Omental fat pad (tissue), 4 donors: ENCODE results near the gene HAND1. TPM values are rescaled to one million over a fixed set of nuclear protein-coding genes. Genes with fewer than 3 reads are reported as not detected.
A peak's percentile ranks its signal among the peaks of the same experiment; 100 is the strongest.

Experiments
- ATAC-seq: fragments of 150-250 bp; one replicate; pipeline ENCODE4 v1.9.1; 2016; ENCODE audit warnings: mild to moderate bottlenecking, moderate library complexity; ENCODE audit not compliant: low FRiP score
- DNase-seq: peaks from one replicate; pipeline ENCODE4 v3.0.0-alpha.2; 2019; ENCODE audit warnings: low spot score
- CTCF ChIP-seq, 3 donors: fragments of 450-650 bp; IDR thresholded peaks; one replicate each; pipeline ENCODE4 v1.5.1; 2016 to 2017; ENCODE audit warnings: antibody characterized with exemption in 3 of 3, mild to moderate bottlenecking in 3 of 3, moderate library complexity in 2 of 3
- total RNA-seq, 4 donors: library from RNA; depleted of rRNA; stranded (reverse); fragments of >200 nt; gene quantifications; one replicate each; pipeline ENCODE4 v1.1.0, GENCODE V29; 2016

The HAND1 gene
- total RNA-seq, 4 donors from 2014 or later: 0.25 to 1.7 TPM; not detected in 2

GRCh38 chr5:154479160-154479943 is 1.3 kb upstream of the HAND1 start:
- DNase-seq: no peak
- ATAC-seq: no peak
- no peak for TF ChIP-seq CTCF (IDR thresholded peaks at IDR 0.05)

GRCh38 chr5:154478752-154479159 is 729 bp upstream of the HAND1 start:
- no peak for TF ChIP-seq CTCF (IDR thresholded peaks at IDR 0.05)
- DNase-seq (no peak), ATAC-seq (peak; percentile 21)

GRCh38 chr5:154477382-154478223 is 424 bp downstream of the HAND1 start:
- no peak for TF ChIP-seq CTCF (IDR thresholded peaks at IDR 0.05)
- peak; percentile 49 for ATAC-seq
- no peak for DNase-seq

- no peak for ATAC-seq
- no peak for DNase-seq
These were observed 1.4 kb downstream of the HAND1 start for GRCh38 chr5:154476354-154477205.

GRCh38 chr5:154475591-154476353 is 2.3 kb downstream of the HAND1 start:
- no peak for TF ChIP-seq CTCF (IDR thresholded peaks at IDR 0.05)
- DNase-seq (no peak), ATAC-seq (no peak)

More at GRCh38 chr5:154476354-154477205, 1.4 kb downstream of the HAND1 start:
- no peak for TF ChIP-seq CTCF (IDR thresholded peaks at IDR 0.05)
